Peyer's patch (tissue), 4 donors: ENCODE results near the gene NDUFAF8. TPM values are rescaled to one million over a fixed set of nuclear protein-coding genes. Genes with fewer than 3 reads are reported as not detected.

Experiments
- DNase-seq, 3 donors: peaks; one replicate each; pipeline ENCODE4 v3.0.0-alpha.2; 2017 to 2019
- H3K27ac ChIP-seq, 4 donors: fragments of 200-600 bp; sonication (generic); one replicate each; pipeline ENCODE4 v1.5.1; 2016 to 2019
- H3K27me3 ChIP-seq, 2 donors: fragments of 200-600 bp; sonication (generic); one replicate each; pipeline ENCODE4 v1.5.1; 2019
- H3K36me3 ChIP-seq, 3 donors: fragments of 200-600 bp; sonication (generic); one replicate each; pipeline ENCODE4 v1.5.1; 2016 to 2019
- H3K4me1 ChIP-seq, 4 donors: fragments of 200-600 bp; sonication (generic); one replicate each; pipeline ENCODE4 v1.5.1; 2016 to 2019
- H3K4me3 ChIP-seq, 4 donors: fragments of 200-600 bp; sonication (generic); 1 replicate in 3 of 4; 2 replicates in 1 of 4; pipeline ENCODE4 v1.5.1; 2016 to 2019; ENCODE audit warnings: mild to moderate bottlenecking in 1 of 4
- H3K9me3 ChIP-seq, 4 donors: fragments of 200-600 bp; sonication (generic); one replicate each; pipeline ENCODE4 v1.5.1; 2016 to 2019; ENCODE audit warnings: mild to moderate bottlenecking in 1 of 4
- POLR2A ChIP-seq, 2 donors: fragments of 450-650 bp; IDR thresholded peaks; one replicate each; pipeline ENCODE4 v1.5.1; 2017; ENCODE audit warnings: antibody characterized with exemption in 2 of 2, mild to moderate bottlenecking in 2 of 2, moderate library complexity in 2 of 2
- total RNA-seq, 4 donors: library from RNA; depleted of rRNA; stranded (reverse); fragments of >200 nt; gene quantifications; one replicate each; pipeline ENCODE4 v1.1.0, GENCODE V29; 2016
- TF ChIP-seq, protein P1 (sequence below), 6 experiments: fragments of 450-650 bp in 4 of 6; fragments of 200-600 bp in 2 of 6; sonication (generic) in 1 of 6; IDR thresholded peaks; one replicate each; pipeline ENCODE4 v1.5.1; 2017 to 2019; ENCODE audit warnings: antibody characterized with exemption in 6 of 6, mild to moderate bottlenecking in 3 of 6, moderate library complexity in 1 of 6

The NDUFAF8 gene
- total RNA-seq, 4 donors from 2014 or later: 17.8 to 62.7 (median 25.2) TPM

DNA sequence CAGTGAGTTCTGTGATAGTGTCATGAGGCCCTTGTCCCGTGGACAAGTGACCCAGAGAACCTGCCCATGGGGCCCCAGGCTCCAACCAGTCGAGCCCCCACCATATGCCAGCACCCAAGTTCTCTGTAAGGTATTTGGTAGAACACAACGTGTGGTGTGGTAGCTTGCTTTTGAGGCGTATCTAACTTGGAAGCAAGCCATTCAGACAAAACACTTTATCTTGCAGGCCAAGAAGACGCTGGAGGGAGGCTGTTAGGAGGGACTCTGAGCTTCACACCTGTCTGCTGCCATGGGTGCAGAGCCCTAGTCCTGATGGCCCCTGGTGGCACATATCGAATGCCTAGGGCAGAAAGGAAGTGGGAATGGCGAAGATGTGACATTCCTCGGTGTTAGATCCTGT is 1.6 kb downstream of the NDUFAF8 start:
- Histone ChIP-seq H3K27me3 (no peaks in the 10 kb centered on the region), H3K36me3 (no peaks in the 10 kb centered on the region), H3K4me3 (no peak overlapping the region), H3K4me1 (peaks cover 0 to 40% (median 20%) of the 10 kb centered on the region in 4 donors), H3K9me3 (no peaks in the 10 kb centered on the region), H3K27ac (no peak overlapping the region)
- DNase-seq: no peak
- TF ChIP-seq POLR2A (IDR thresholded peaks at IDR 0.05): no peak
- TF ChIP-seq, protein P1, sequence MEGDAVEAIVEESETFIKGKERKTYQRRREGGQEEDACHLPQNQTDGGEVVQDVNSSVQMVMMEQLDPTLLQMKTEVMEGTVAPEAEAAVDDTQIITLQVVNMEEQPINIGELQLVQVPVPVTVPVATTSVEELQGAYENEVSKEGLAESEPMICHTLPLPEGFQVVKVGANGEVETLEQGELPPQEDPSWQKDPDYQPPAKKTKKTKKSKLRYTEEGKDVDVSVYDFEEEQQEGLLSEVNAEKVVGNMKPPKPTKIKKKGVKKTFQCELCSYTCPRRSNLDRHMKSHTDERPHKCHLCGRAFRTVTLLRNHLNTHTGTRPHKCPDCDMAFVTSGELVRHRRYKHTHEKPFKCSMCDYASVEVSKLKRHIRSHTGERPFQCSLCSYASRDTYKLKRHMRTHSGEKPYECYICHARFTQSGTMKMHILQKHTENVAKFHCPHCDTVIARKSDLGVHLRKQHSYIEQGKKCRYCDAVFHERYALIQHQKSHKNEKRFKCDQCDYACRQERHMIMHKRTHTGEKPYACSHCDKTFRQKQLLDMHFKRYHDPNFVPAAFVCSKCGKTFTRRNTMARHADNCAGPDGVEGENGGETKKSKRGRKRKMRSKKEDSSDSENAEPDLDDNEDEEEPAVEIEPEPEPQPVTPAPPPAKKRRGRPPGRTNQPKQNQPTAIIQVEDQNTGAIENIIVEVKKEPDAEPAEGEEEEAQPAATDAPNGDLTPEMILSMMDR (IDR thresholded peaks at IDR 0.05): no peak

DNA sequence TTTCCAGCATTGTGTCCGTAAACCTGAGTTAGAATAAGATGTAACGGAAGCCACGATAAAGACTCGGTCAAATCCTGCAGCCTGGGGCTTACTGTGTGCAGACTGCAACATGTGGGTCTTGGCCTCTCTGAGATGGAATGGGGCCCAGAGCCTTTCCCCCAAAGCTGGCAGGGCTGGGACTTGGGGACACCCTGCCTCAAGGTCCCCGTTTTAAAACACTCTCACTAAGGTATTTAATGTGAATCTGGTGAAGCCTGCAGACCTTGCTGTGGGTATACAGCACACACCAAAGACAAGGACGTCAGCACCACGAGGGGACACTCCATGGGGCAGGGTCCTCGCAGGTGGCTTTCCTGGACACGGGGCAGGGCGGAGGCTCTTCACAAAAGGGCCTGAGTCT is 2.1 kb downstream of the NDUFAF8 start:
- H3K9me3 ChIP-seq: no peaks in the 10 kb centered on the region
- H3K36me3 ChIP-seq: no peaks in the 10 kb centered on the region
- no peaks in the 10 kb centered on the region for H3K27me3 ChIP-seq
- TF ChIP-seq, protein P1 (IDR thresholded peaks at IDR 0.05): no peak
- TF ChIP-seq POLR2A (IDR thresholded peaks at IDR 0.05): no peak
- H3K4me3 ChIP-seq: no peak overlapping the region
- no peak overlapping the region for H3K27ac ChIP-seq
- no peak for DNase-seq
- H3K4me1 ChIP-seq: peaks cover 0 to 40% (median 19%) of the 10 kb centered on the region in 4 donors

- Histone ChIP-seq H3K36me3 (no peaks in the 10 kb centered on the region), H3K9me3 (no peaks in the 10 kb centered on the region), H3K4me3 (no peak overlapping the region), H3K4me1 (peaks cover 0 to 33% (median 16%) of the 10 kb centered on the region in 4 donors), H3K27me3 (no peaks in the 10 kb centered on the region), H3K27ac (no peak overlapping the region)
- DNase-seq: peak; percentile 67 to 80 (median 69)
- TF ChIP-seq, protein P1 (IDR thresholded peaks at IDR 0.05): peak; percentile 45 to 75 (median 64)
- TF ChIP-seq POLR2A (IDR thresholded peaks at IDR 0.05): no peak
These were observed 2.7 kb downstream of the NDUFAF8 start for GRCh38 chr17:81241648-81242420.

DNA sequence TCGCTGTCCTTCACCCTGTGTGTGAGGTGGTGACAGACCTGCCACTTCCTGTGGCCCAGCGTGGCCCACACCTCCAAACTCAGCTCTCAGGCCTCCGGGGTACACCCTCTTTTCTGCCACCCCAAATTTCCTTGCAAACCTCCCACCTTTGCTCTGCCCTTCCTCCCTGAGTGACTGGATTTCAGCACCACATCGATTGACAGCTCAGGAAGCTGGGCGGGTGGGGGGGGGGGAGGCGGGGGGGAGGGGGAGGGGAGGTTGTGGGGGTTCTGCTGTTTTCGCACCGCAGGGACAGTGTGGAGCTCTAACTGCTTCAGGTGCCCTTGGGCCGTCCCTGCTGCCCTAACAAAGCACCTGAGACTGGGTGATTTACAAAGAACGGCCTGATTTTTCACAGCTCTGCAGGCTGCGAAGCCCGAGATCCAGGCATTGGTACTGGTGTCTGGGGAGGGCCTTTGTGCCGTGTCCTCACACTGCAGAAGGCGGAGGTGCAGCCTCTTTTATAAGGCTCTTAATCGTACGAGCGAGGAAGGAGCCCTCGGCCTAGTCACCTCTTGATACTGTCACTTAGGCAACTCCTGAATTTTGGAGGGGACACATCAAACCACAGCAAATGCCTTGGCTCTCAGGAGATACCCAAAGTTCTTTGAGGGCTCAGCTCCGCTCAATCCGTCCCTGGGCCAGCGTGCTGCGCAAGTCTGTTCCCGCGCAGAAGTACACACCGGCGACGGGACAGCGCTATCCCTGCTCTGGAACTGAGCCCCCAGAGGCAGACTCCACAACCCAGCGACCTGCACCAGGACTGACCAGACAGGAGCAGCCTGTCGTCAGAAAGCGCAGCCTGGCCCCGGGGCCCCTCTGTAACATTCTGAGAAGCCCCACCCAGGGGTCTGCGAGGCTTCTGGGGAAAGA is 3.6 kb downstream of the NDUFAF8 start:
- Histone ChIP-seq H3K4me1 (peaks cover 0 to 25% (median 10%) of the 10 kb centered on the region in 4 donors), H3K9me3 (no peaks in the 10 kb centered on the region), H3K27me3 (no peaks in the 10 kb centered on the region), H3K27ac (no peak overlapping the region), H3K36me3 (no peaks in the 10 kb centered on the region), H3K4me3 (no peak overlapping the region)
- no peak for DNase-seq
- TF ChIP-seq POLR2A (IDR thresholded peaks at IDR 0.05): no peak
- TF ChIP-seq, protein P1 (IDR thresholded peaks at IDR 0.05): no peak

DNA sequence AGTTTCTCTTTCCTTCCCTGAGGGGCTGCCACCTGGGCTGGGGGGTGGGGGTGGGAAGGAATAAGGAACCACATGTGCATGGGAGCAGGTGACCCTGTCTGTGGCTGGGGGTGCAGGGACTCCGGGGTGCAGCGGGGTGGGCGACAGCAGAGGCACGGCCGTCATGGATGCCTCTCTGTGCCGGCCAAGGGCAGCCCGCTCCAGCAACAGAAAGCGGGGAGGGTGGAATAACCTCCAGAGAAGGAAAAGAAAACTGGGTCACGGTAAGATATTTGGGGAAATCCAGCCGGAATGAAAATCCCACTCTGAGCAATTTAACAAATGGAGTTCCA is 4.2 kb downstream of the NDUFAF8 start:
- no peaks in the 10 kb centered on the region for H3K36me3 ChIP-seq
- H3K4me1 ChIP-seq: peaks cover 0 to 19% (median 5%) of the 10 kb centered on the region in 4 donors
- H3K9me3 ChIP-seq: no peaks in the 10 kb centered on the region
- TF ChIP-seq POLR2A (IDR thresholded peaks at IDR 0.05): no peak
- TF ChIP-seq, protein P1 (IDR thresholded peaks at IDR 0.05): no peak
- H3K27me3 ChIP-seq: no peaks in the 10 kb centered on the region
- H3K27ac ChIP-seq: no peak overlapping the region
- no peak overlapping the region for H3K4me3 ChIP-seq
- no peak for DNase-seq
